HepG2 (cell line): Measurements from ENCODE around the gene RAD51D. TPM values are rescaled to one million over a fixed set of nuclear protein-coding genes. Genes with fewer than 3 reads are reported as not detected.
A peak's percentile ranks its signal among the peaks of the same experiment; 100 is the strongest.

Source experiments
- ADNP ChIP-seq: sonication (generic); formaldehyde crosslinking; IDR thresholded peaks from 2 replicates; pipeline ENCODE4 v1.4.0; 2020; ENCODE audit warnings: missing genetic modification reagents
- DNMT3B ChIP-seq: conservative IDR thresholded peaks from 2 replicates; pipeline ENCODE4 v1.6.1; 2016; ENCODE audit warnings: missing biosample characterization, control low read depth
- HNRNPLL ChIP-seq: fragments of 200-400 bp; formaldehyde crosslinking; IDR thresholded peaks from 2 replicates; pipeline ENCODE4 v1.6.1; 2017; ENCODE audit warnings: mild to moderate bottlenecking, low read depth, low read length; ENCODE audit not compliant: poor library complexity, severe bottlenecking
- MTF2 ChIP-seq: sonication (generic); formaldehyde crosslinking; IDR thresholded peaks from 2 replicates; pipeline ENCODE4 v1.5.0; 2020; ENCODE audit warnings: missing genetic modification reagents, borderline replicate concordance
- NFE2L2 ChIP-seq: fragments of 150-350 bp; IDR thresholded peaks from 2 replicates; pipeline ENCODE4 v1.6.1; 2014; ENCODE audit warnings: low read length
- PAWR ChIP-seq: sonication (generic); formaldehyde crosslinking; IDR thresholded peaks from 2 replicates; pipeline ENCODE4 v1.4.0; 2020; ENCODE audit warnings: missing genetic modification reagents, mild to moderate bottlenecking, borderline replicate concordance
- PAXIP1 ChIP-seq: sonication (generic); formaldehyde crosslinking; conservative IDR thresholded peaks from 2 replicates; pipeline ENCODE4 v1.4.0; 2020; ENCODE audit warnings: mild to moderate bottlenecking, missing genetic modification reagents, moderate library complexity
- RELA ChIP-seq: sonication (generic); formaldehyde crosslinking; IDR thresholded peaks from 2 replicates; pipeline ENCODE4 v1.4.0; 2020; ENCODE audit warnings: missing genetic modification reagents
- XBP1 ChIP-seq: sonication (generic); formaldehyde crosslinking; IDR thresholded peaks from 2 replicates; pipeline ENCODE4 v1.5.0; 2020; ENCODE audit warnings: missing genetic modification reagents
- ZFAT ChIP-seq: sonication (generic); formaldehyde crosslinking; conservative IDR thresholded peaks from 2 replicates; pipeline ENCODE4 v1.8.1; 2023; ENCODE audit warnings: missing genetic modification reagents, inconsistent platforms
- ZKSCAN8 ChIP-seq: IDR thresholded peaks from 2 replicates; pipeline ENCODE4 v1.6.1; 2016; ENCODE audit warnings: borderline replicate concordance, missing genetic modification reagents, missing compliant biosample characterization
- ZNF160 ChIP-seq: sonication (generic); formaldehyde crosslinking; IDR thresholded peaks from 2 replicates; pipeline ENCODE4 v1.8.0; 2022; ENCODE audit warnings: mild to moderate bottlenecking, inconsistent platforms, missing genetic modification reagents
- ZNF207 ChIP-seq: fragments of 450-650 bp; IDR thresholded peaks from 2 replicates; pipeline ENCODE4 v1.6.1; 2016; ENCODE audit warnings: antibody characterized with exemption, borderline replicate concordance
- ZNF225 ChIP-seq: sonication (generic); formaldehyde crosslinking; IDR thresholded peaks from 2 replicates; pipeline ENCODE4 v1.4.0; 2020; ENCODE audit warnings: mild to moderate bottlenecking, missing genetic modification reagents
- ZNF274 ChIP-seq: sonication (generic); formaldehyde crosslinking; IDR thresholded peaks from 2 replicates; pipeline ENCODE4 v1.5.1; 2020; ENCODE audit warnings: mild to moderate bottlenecking, missing genetic modification reagents
- ZNF296 ChIP-seq: sonication (generic); formaldehyde crosslinking; conservative IDR thresholded peaks from 2 replicates; pipeline ENCODE4 v1.5.0; 2020; ENCODE audit warnings: mild to moderate bottlenecking, missing genetic modification reagents
- ZNF546 ChIP-seq: sonication (generic); formaldehyde crosslinking; conservative IDR thresholded peaks from 2 replicates; pipeline ENCODE4 v1.8.1; 2023; ENCODE audit warnings: mild to moderate bottlenecking, missing genetic modification reagents
- ZNF552 ChIP-seq: sonication (generic); formaldehyde crosslinking; IDR thresholded peaks from 2 replicates; pipeline ENCODE4 v1.9.0; 2022; ENCODE audit warnings: missing genetic modification reagents, mild to moderate bottlenecking, borderline replicate concordance
- ZNF850 ChIP-seq: sonication (generic); formaldehyde crosslinking; conservative IDR thresholded peaks from 2 replicates; pipeline ENCODE4 v1.9.0; 2021; ENCODE audit warnings: mild to moderate bottlenecking, missing genetic modification reagents
- ZSCAN25 ChIP-seq: sonication (generic); formaldehyde crosslinking; IDR thresholded peaks from 2 replicates; pipeline ENCODE4 v1.8.0; 2022; ENCODE audit warnings: mild to moderate bottlenecking, missing genetic modification reagents
- polyA plus RNA-seq, 8 experiments: library from polyadenylated mRNA; depleted of rRNA in 3 of 8; stranded (reverse) in 7 of 8; unstranded in 1 of 8; fragments of >200 nt; fragmentation: Illumina TruSeq in 4 of 8; extraction: Trizol in 4 of 8; gene quantifications; 2 replicates each; pipeline versions ENCODE4 v1.2.1 to v1.2.3, GENCODE V29; 2011 to 2016; ENCODE audit warnings: low read depth in 4 of 8, missing spikeins in 1 of 8, mixed read lengths in 1 of 8; ENCODE audit not compliant: insufficient read depth in 1 of 8
- total RNA-seq, 5 experiments: library from RNA; depleted of rRNA; stranded (reverse); fragments of >200 nt; fragmentation: Illumina TruSeq; extraction: Trizol; gene quantifications; 2 replicates each; pipeline ENCODE4 v1.2.3, GENCODE V29; 2016; ENCODE audit warnings: low read depth in 1 of 5
- TF ChIP-seq, protein P1 (sequence below): sonication (generic); formaldehyde crosslinking; IDR thresholded peaks from 2 replicates; pipeline ENCODE4 v1.4.0; 2020; ENCODE audit warnings: mild to moderate bottlenecking, missing genetic modification reagents, borderline replicate concordance

Gene RAD51D
- total and polyA plus RNA-seq, 2 of the 13 experiments (the other 11 are each of a cell fraction or from before 2014, with no cell fraction given): 6.7 to 13.1 TPM

- TF ChIP-seq ZNF850 (CRISPR knock-in tag): no peak
- TF ChIP-seq, protein P1, sequence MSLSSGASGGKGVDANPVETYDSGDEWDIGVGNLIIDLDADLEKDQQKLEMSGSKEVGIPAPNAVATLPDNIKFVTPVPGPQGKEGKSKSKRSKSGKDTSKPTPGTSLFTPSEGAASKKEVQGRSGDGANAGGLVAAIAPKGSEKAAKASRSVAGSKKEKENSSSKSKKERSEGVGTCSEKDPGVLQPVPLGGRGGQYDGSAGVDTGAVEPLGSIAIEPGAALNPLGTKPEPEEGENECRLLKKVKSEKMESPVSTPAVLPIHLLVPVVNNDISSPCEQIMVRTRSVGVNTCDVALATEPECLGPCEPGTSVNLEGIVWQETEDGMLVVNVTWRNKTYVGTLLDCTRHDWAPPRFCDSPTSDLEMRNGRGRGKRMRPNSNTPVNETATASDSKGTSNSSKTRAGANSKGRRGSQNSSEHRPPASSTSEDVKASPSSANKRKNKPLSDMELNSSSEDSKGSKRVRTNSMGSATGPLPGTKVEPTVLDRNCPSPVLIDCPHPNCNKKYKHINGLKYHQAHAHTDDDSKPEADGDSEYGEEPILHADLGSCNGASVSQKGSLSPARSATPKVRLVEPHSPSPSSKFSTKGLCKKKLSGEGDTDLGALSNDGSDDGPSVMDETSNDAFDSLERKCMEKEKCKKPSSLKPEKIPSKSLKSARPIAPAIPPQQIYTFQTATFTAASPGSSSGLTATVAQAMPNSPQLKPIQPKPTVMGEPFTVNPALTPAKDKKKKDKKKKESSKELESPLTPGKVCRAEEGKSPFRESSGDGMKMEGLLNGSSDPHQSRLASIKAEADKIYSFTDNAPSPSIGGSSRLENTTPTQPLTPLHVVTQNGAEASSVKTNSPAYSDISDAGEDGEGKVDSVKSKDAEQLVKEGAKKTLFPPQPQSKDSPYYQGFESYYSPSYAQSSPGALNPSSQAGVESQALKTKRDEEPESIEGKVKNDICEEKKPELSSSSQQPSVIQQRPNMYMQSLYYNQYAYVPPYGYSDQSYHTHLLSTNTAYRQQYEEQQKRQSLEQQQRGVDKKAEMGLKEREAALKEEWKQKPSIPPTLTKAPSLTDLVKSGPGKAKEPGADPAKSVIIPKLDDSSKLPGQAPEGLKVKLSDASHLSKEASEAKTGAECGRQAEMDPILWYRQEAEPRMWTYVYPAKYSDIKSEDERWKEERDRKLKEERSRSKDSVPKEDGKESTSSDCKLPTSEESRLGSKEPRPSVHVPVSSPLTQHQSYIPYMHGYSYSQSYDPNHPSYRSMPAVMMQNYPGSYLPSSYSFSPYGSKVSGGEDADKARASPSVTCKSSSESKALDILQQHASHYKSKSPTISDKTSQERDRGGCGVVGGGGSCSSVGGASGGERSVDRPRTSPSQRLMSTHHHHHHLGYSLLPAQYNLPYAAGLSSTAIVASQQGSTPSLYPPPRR: peak; percentile 56; the same call in 1 of the 2 replicates
- no peak for TF ChIP-seq PAWR (CRISPR knock-in tag)
- peak; percentile 72; the same call in 1 of the 2 replicates for TF ChIP-seq ZNF225 (CRISPR knock-in tag)
- peak; percentile 79; the same call in 1 of the 2 replicates for TF ChIP-seq ZNF160
- TF ChIP-seq ZNF296 (CRISPR knock-in tag): peak; percentile 46; the same call in 1 of the 2 replicates
- 0 out of 2 replicates have a peak, but pooled peaks have one; percentile 23 for TF ChIP-seq ADNP
- no peak for TF ChIP-seq NFE2L2
- no peak for TF ChIP-seq ZKSCAN8 (CRISPR knock-in tag)
- peak; percentile 65; the same call in 1 of the 2 replicates for TF ChIP-seq ZSCAN25
- TF ChIP-seq ZNF546 (CRISPR knock-in tag): no peak
- TF ChIP-seq XBP1 (CRISPR knock-in tag): no peak
- TF ChIP-seq HNRNPLL: peak; percentile 72
- TF ChIP-seq DNMT3B (CRISPR knock-in tag): no peak
- TF ChIP-seq ZNF207: no peak
- peak; percentile 72; the same call in 1 of the 2 replicates for TF ChIP-seq RELA (CRISPR knock-in tag)
- TF ChIP-seq ZNF274 (CRISPR knock-in tag): peak; percentile 84
- no peak for TF ChIP-seq ZFAT (CRISPR knock-in tag)
- peak; percentile 49 for TF ChIP-seq PAXIP1 (CRISPR knock-in tag)
- TF ChIP-seq MTF2 (CRISPR knock-in tag): 0 out of 2 replicates have a peak, but pooled peaks have one; percentile 48
- TF ChIP-seq ZNF552 (CRISPR knock-in tag): peak; percentile 17; the same call in 1 of the 2 replicates
Observed at GRCh38 chr17:35141681-35142466, 22.2 kb upstream of the RAD51D start, which contains the start of gene NLE1 (continued).
